GM19025 (cell line): ENCODE data around the gene MTHFSD.
"Not testable (repeated sequence)": the region's sequence is repeated elsewhere in the genome, so short reads cannot be mapped to it uniquely, and the experiment has no call there.

Experiments used
- ATAC-seq: cut with Tn5 transposase; IDR thresholded peaks from one replicate; pipeline ENCODE4 v1.9.1; 2021; ENCODE audit warnings: mild to moderate bottlenecking, low read depth, moderate library complexity; ENCODE audit not compliant: unreplicated experiment

The MTHFSD gene

GRCh38 chr16:86554917-86555703, at the start of gene MTHFSD:
Gene MTHFSD (minus strand): TSS chr16:86555235. CDS start chr16:86555184, 51 bp downstream.
- ATAC-seq: peak; percentile 84

- ATAC-seq: no peak
Measured at GRCh38 chr16:86604436-86605193, 49.6 kb upstream of the MTHFSD start.

GRCh38 chr16:86602521-86602920, 47.5 kb upstream of the MTHFSD start:
- ATAC-seq: no peak

- ATAC-seq: no peak
Measured at GRCh38 chr16:86601356-86601755, 46.3 kb upstream of the MTHFSD start.

- no peak for ATAC-seq
Measured at GRCh38 chr16:86598607-86599565, 43.9 kb upstream of the MTHFSD start.

GRCh38 chr16:86597880-86598606, 43.0 kb upstream of the MTHFSD start:
- no peak for ATAC-seq

- ATAC-seq: no peak
Measured at GRCh38 chr16:86597126-86597879, 42.3 kb upstream of the MTHFSD start.

- no peak for ATAC-seq
Measured at GRCh38 chr16:86595983-86596605, 41.1 kb upstream of the MTHFSD start.

GRCh38 chr16:86594721-86595120, 39.7 kb upstream of the MTHFSD start:
- no peak for ATAC-seq

GRCh38 chr16:86593913-86594620, 39.0 kb upstream of the MTHFSD start:
- no peak for ATAC-seq

GRCh38 chr16:86591270-86591669, 36.2 kb upstream of the MTHFSD start:
- ATAC-seq: no peak

GRCh38 chr16:86590501-86591144, 35.6 kb upstream of the MTHFSD start:
- ATAC-seq: no peak

- not testable (repeated sequence) for ATAC-seq
Measured at GRCh38 chr16:86587955-86588354, 32.9 kb upstream of the MTHFSD start.

GRCh38 chr16:86587487-86587886, 32.5 kb upstream of the MTHFSD start:
- no peak for ATAC-seq

- ATAC-seq: no peak
Measured at GRCh38 chr16:86585821-86586611, 31.0 kb upstream of the MTHFSD start.

- ATAC-seq: no peak
Measured at GRCh38 chr16:86584726-86585721, 30.0 kb upstream of the MTHFSD start.
